SK-N-MC (cell line): ENCODE data around the gene LRFN4.

ENCODE experiments used
- DNase-seq: peaks from one replicate; pipeline ENCODE4 v3.0.0-alpha.2; 2011; ENCODE audit warnings: low read depth, low spot score
- H3K27ac ChIP-seq: fragments of 200-600 bp; sonication (generic); 2 replicates; pipeline ENCODE4 v1.5.1; 2016; ENCODE audit warnings: mixed run types
- H3K36me3 ChIP-seq: fragments of 200-600 bp; sonication (generic); 2 replicates; pipeline ENCODE4 v1.6.1; 2017; ENCODE audit warnings: antibody characterized with exemption, low read length, mixed read lengths; ENCODE audit not compliant: insufficient read depth
- H3K4me3 ChIP-seq: fragments of 200-600 bp; sonication (generic); 2 replicates; pipeline ENCODE4 v1.5.1; 2016
- H3K9ac ChIP-seq: fragments of 200-600 bp; sonication (generic); 2 replicates; pipeline ENCODE4 v1.8.0; 2017; ENCODE audit warnings: mixed run types, mixed read lengths; ENCODE audit not compliant: insufficient read length
- H3K9me3 ChIP-seq: fragments of 200-600 bp; sonication (generic); 2 replicates; pipeline ENCODE4 v1.6.1; 2017; ENCODE audit warnings: low read depth, mild to moderate bottlenecking, antibody characterized with exemption, low read length, moderate library complexity, mixed read lengths
- EZH2 ChIP-seq: fragments of 200-600 bp; sonication (generic); IDR thresholded peaks from one replicate; pipeline ENCODE4 v1.6.1; 2017; ENCODE audit warnings: antibody characterized with exemption
- FOXP2 ChIP-seq: optimal IDR thresholded peaks from 2 replicates; pipeline ENCODE3; 2011; ENCODE audit warnings: mild to moderate bottlenecking, moderate library complexity; ENCODE audit not compliant: insufficient read depth; ENCODE audit errors: extremely low read length, control extremely low read depth
- POLR2AphosphoS5 ChIP-seq: IDR thresholded peaks from 2 replicates; pipeline ENCODE4 v1.6.1; 2012; ENCODE audit warnings: mild to moderate bottlenecking, low read depth, low read length, borderline replicate concordance

The LRFN4 gene

GRCh38 chr11:66904055-66904454, 47.2 kb downstream of the LRFN4 start:
- Histone ChIP-seq H3K36me3 (no peaks in the 10 kb centered on the region), H3K27ac (no peak overlapping the region), H3K9me3 (no peaks in the 10 kb centered on the region), H3K9ac (no peak overlapping the region), H3K4me3 (no peak overlapping the region)
- no peak for TF ChIP-seq EZH2
- TF ChIP-seq POLR2AphosphoS5, result no peak
- no peak for TF ChIP-seq FOXP2
- no peak for DNase-seq

DNA sequence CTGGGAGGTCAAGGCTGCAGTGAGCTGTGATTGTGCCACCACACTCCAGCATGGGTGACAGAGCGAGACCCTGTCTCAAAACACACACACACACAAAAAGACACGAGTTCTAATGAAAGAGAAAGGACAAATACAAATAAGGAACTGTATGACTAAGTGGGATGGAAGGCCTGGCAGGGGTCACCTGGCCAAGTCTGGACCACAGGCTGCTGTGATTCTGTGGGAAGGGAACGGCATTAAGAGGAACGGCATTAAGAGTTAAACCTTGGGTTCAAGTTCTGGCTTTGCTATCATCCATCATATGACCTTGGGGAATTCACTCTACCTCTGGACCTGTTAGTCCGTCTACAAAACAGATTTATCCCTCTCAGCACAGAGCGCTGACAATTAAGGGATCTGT, 47.7 kb downstream of the LRFN4 start:
- H3K27ac ChIP-seq, result no peak overlapping the region
- no peak overlapping the region for H3K4me3 ChIP-seq
- DNase-seq, result no peak
- H3K9me3 ChIP-seq, result no peaks in the 10 kb centered on the region
- H3K9ac ChIP-seq, result no peak overlapping the region
- H3K36me3 ChIP-seq, result no peaks in the 10 kb centered on the region
- no peak for TF ChIP-seq POLR2AphosphoS5
- TF ChIP-seq FOXP2, result no peak
- TF ChIP-seq EZH2, result no peak

DNA sequence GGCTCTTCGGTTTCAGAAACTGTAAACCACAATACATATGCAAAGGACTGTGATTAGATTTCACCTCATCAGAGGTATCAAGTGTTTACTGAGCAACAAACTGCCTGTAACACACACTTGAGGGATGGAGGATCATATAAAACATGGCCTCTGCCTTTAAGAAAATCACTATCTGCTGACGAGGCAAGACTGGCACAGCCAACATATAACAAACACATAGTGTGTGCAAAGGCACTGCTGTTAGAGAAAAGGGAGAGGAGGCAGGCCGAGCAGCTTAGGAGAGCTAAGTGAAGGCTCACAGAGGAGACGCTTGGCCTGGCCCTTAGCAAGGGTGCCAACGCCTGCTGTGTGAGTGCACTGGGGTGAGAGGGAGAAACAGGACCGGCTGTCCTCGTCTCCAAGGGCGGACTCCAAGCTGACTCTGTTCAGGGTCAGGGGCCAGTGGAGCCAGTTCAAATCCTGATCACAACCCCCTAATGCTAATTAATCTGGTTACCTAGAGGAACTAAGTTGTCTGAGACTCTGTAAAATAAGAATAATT, 48.2 kb downstream of the LRFN4 start:
- Histone ChIP-seq H3K27ac (no peak overlapping the region), H3K9ac (no peak overlapping the region), H3K9me3 (no peaks in the 10 kb centered on the region), H3K36me3 (no peaks in the 10 kb centered on the region), H3K4me3 (no peak overlapping the region)
- DNase-seq, result no peak
- TF ChIP-seq EZH2, result no peak
- no peak for TF ChIP-seq FOXP2
- TF ChIP-seq POLR2AphosphoS5, result no peak

DNA sequence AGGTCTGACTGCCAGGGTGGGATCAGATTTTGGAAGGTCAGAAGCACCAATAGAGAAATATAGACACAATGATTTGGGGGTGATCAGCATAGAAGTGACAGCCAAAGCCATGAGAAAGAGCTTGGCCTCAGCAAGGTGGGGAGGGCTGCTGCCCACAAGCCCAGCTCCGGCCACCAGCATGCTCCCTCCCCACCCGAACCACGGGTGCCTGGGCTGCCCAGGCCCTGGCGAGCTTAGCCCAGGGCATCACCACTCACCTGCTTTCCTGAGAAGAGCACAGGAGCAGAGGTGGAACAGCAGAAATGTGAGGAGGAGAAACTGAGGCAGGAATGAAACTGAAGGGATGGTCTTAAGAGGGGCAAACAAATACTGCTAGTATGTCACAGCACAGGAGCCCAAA, 48.8 kb downstream of the LRFN4 start:
- H3K9ac ChIP-seq, result no peak overlapping the region
- TF ChIP-seq FOXP2, result no peak
- no peak for TF ChIP-seq POLR2AphosphoS5
- no peak for TF ChIP-seq EZH2
- no peaks in the 10 kb centered on the region for H3K36me3 ChIP-seq
- no peak overlapping the region for H3K4me3 ChIP-seq
- no peaks in the 10 kb centered on the region for H3K9me3 ChIP-seq
- no peak overlapping the region for H3K27ac ChIP-seq
- DNase-seq, result no peak

DNA sequence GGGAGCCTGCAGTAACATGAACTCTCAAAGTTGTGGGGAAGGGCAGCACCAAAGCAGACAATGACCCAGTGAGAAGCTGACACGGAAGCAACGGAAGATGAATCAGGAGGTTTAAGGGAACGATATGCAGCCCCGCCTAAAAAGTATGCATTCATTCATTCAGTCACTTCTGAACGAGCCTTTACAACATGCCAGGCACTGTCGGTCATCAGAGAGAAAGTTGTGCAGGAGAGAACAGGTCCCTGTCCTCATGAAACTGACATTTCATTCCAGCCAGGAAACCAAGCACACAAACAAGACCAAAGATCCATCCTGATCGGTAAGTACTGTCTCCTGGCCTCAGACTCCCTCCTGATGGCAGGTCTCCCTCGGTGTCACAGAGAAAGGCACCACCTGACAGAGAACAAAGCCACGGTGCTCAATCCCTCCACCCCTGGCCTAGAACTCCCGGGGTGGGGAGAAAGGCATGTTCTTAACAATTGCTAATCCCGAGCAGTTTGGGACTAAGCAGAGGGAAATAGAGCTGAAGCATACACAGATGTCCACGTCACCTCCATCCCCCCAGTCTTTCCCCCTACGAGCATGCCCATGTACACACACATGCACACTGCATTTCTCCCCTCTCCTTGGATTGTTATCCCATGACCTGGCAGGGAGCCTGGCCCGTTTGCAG, 49.3 kb downstream of the LRFN4 start:
- TF ChIP-seq EZH2, result no peak
- no peak for TF ChIP-seq POLR2AphosphoS5
- TF ChIP-seq FOXP2, result no peak
- no peak overlapping the region for H3K27ac ChIP-seq
- no peak overlapping the region for H3K9ac ChIP-seq
- no peak for DNase-seq
- no peaks in the 10 kb centered on the region for H3K9me3 ChIP-seq
- H3K4me3 ChIP-seq, result no peak overlapping the region
- H3K36me3 ChIP-seq, result no peaks in the 10 kb centered on the region

DNA sequence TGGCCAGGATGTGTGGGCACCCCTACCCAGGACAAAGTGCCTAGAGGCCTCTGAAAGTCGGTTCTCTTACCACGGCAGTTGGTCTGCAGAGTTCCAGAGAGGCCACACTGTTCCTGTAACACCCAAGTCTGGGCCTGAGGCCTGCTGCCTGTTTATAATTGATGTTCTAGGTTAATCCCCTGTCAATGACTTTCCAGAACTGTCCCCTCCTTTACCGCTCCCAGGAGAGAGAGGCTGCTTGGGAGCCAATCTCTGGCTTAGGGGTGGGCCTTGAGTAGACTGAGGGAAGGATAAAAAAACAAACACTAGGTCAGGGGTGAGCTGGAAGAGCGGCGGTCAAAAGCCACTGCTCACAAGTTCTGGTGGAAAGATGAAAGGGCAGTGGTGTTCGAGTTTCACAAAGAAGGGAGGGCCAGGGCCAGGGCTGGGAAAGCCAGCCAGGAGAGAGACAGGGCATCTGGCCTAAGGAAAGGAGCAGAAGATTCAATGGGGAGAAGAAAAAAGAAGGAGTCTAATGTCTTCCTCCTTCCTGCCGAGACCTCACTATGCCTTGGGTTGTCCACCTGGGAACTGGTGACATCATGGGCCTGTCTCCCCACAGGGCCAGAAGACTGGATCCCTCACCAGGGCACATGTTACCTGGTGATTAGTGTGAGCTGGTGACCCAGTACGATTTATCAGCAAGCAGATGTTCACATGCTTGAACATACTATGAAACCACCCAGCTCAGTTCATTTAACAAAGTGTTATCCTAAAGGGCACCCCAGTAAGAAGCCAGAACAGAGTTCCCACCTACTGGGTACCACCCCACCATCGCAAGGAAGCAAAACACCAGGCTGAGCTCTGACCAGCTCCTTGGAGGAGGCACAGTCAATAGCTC, 51.1 kb downstream of the LRFN4 start:
- Histone ChIP-seq H3K27ac (no peak overlapping the region), H3K36me3 (no peaks in the 10 kb centered on the region), H3K9ac (no peak overlapping the region), H3K4me3 (no peak overlapping the region), H3K9me3 (no peaks in the 10 kb centered on the region)
- TF ChIP-seq POLR2AphosphoS5, result no peak
- TF ChIP-seq FOXP2, result no peak
- TF ChIP-seq EZH2, result no peak
- no peak for DNase-seq

DNA sequence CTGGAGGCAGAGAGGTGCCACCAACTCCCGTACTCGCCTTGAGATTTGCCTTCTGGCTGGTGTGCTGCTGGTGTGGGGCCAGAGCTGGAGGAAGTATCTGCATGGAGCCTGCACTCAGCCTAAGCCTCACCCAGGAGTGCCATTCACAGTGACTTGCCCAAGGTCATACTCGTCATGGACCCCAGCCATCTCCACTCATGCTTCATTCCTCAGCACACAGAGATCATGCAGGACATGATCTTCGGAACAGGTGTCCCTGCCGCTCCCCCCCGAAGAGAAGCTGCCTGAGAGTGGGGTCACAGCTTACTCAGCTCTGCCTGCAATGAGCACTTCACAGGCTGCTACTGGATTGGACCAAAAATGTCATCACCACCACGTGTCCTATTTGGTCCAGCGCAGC, 52.3 kb downstream of the LRFN4 start:
- Histone ChIP-seq H3K4me3 (no peak overlapping the region), H3K9ac (no peak overlapping the region), H3K27ac (no peak overlapping the region), H3K36me3 (no peaks in the 10 kb centered on the region), H3K9me3 (no peaks in the 10 kb centered on the region)
- TF ChIP-seq EZH2 (no peak), POLR2AphosphoS5 (no peak)
- DNase-seq, result no peak

DNA sequence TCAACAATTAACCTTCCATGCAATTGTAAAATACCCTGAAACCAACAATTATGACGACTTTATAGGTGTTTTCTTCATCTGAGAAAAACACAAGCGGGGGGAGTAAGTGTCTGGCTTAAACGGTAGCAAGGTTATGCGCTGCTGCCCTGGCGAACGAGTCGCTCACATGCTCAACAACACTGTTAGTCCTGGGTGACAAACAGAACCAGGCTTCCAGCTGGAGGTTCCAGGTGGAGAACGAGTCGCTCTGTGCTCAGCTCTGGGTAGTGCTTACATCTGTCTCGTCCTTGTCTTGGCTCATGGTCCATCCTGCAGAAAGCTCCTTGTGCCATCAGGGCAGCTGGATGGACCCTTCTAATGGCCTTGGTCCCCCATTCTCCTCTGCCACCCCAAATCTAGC, 53.2 kb downstream of the LRFN4 start:
- H3K27ac ChIP-seq, result no peak overlapping the region
- H3K9me3 ChIP-seq, result no peaks in the 10 kb centered on the region
- no peak overlapping the region for H3K4me3 ChIP-seq
- TF ChIP-seq POLR2AphosphoS5 (no peak), EZH2 (no peak), FOXP2 (no peak)
- DNase-seq, result no peak
- no peaks in the 10 kb centered on the region for H3K36me3 ChIP-seq
- no peak overlapping the region for H3K9ac ChIP-seq
